ENCODE results near the gene VPS8.

The VPS8 gene, protein sequence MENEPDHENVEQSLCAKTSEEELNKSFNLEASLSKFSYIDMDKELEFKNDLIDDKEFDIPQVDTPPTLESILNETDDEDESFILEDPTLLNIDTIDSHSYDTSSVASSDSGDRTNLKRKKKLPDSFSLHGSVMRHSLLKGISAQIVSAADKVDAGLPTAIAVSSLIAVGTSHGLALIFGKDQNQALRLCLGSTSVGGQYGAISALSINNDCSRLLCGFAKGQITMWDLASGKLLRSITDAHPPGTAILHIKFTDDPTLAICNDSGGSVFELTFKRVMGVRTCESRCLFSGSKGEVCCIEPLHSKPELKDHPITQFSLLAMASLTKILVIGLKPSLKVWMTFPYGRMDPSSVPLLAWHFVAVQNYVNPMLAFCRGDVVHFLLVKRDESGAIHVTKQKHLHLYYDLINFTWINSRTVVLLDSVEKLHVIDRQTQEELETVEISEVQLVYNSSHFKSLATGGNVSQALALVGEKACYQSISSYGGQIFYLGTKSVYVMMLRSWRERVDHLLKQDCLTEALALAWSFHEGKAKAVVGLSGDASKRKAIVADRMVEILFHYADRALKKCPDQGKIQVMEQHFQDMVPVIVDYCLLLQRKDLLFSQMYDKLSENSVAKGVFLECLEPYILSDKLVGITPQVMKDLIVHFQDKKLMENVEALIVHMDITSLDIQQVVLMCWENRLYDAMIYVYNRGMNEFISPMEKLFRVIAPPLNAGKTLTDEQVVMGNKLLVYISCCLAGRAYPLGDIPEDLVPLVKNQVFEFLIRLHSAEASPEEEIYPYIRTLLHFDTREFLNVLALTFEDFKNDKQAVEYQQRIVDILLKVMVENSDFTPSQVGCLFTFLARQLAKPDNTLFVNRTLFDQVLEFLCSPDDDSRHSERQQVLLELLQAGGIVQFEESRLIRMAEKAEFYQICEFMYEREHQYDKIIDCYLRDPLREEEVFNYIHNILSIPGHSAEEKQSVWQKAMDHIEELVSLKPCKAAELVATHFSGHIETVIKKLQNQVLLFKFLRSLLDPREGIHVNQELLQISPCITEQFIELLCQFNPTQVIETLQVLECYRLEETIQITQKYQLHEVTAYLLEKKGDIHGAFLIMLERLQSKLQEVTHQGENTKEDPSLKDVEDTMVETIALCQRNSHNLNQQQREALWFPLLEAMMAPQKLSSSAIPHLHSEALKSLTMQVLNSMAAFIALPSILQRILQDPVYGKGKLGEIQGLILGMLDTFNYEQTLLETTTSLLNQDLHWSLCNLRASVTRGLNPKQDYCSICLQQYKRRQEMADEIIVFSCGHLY (N-terminal part only)

DNA sequence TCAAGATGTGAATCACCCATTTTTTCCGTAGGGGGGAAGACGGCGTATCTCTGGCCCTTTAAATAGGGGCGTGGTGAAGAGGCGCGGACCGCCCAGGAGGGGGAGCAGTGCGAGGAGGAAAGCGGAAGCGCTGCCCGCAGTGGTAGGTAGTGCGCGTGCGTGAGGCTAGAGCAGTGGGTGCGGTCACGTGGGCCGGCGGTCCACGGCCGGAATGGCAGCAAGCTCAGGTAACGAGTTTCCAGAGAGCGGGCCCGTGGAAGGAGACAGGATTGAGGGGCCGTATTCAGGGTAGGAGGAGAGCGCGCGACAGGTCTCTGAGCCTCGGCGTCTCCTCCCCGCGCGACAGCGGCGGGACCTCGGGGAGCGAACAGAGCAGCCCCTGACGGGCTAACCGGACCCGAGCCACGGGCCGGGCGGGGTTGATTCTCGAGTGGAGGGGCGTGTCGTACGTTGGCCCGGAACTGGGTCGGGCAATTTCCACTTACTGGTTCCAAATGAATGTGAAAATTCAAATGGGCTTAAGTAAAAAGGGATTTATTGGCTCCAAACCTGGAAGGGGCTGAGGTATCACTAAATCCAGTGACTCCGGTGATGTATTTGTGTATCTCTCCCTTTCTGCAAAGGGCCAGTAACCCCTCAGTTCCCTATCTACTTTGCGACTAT is at the start of gene VPS8:
Gene VPS8 (plus strand): TSS at position 168 of the 663 bp plus-strand sequence. CDS start 12,467 bp downstream, outside the sequence.
- DNase-seq (ENCODE audit: low spot score): peak; percentile 100

DNA sequence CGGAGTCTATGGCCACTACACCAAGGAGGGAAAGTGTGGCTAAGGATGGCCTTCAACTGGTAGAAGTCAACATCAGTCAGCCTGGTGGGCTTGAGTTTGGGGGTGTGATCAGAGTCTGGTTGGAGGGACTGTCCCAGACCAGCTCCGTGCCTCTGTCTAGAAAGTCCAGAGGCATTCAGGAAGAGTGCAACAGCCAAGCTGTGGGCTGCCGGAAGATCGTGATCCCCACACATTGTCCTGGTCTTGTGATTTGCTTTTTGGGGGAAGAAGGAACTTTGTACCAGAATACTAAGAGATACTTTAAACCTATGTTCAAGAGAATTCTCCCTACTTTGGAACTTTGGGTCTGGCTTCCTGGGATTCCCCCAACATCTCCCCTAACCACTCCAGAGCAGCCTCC is 47.8 kb upstream of the VPS8 start:
- no peak for DNase-seq (ENCODE audit: low spot score)

DNA sequence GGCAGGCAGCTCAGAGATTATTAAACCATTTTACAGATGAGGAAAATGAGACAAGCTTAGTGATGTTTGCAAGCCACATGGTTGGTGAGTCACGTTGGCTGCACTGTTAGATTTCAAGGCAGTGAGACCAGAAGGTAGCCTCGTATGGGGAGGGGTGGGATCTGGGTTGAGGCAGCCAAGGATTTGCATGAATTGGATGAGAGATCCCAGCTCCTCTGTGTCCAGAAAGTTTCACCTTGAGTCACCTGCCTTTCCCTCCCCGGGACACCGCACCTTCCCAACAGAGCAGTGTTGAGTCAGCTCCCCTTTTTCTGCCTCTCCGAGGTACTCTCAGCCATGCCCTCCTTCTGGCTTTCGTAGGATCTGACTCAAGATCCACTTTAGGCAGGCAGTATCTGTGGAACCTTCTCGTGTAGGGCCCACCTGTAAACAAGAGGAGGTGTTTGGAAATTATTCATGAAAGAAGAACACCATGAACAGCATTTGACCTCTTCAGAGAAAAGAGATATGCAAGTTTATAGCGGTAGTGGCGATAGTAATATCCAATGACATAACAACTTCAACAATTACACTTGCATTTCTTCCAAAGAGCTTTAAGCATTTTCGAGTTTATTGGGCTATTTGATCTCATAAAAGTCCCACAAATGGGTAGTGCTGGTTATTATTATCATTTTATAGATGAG is 46.8 kb upstream of the VPS8 start:
- DNase-seq (ENCODE audit: low spot score): no peak

DNA sequence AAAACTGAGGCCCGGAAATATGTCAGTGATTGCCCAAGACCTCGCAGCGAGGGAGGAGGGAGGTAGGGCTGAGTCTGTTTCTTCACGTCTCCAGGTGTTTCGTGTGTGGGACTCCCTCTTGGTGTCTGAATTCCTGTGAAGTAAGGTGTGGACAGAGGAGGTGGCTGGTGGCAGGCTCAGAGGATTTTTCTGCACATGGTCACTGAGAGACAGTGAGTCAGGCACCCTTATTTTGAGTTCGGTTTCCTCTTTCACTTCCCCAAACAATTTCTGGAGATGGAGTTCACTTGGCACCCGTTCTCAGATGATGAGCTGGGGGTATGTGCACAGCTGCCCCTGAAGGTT is 46.3 kb upstream of the VPS8 start:
- DNase-seq (ENCODE audit: low spot score): peak; percentile 53

DNA sequence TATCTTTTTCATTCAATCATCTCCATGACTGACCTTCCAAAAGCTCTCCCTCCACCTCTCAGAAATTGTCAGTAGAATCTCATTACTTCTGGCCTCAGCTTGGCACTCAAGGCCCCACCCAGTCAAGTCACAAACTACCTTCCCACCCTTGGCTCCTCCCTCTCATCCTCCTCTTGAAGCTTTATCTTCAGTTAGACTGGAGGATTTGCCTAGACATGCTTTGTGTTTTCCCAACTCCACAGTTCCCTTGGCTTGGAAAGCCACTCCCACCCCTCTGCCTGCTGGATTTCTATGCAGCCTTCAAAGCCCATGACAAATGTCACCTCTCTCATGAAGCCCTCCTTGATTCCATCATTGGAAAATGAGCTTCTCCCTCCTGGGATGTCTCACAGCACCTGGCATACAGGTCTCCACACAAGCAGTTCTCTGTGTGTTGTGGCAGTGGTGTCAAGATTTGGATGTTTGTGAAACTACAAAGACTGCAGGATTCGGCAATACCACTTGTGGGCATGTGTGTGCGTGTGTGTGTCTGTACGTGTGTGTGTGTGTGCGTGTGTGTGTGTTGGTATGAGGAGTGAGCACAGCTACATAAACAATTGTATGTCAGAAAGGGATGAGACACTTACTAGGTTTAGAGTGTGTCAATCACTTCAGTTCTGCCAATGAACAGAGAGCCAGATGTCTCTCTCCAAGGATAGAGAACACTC is 45.3 kb upstream of the VPS8 start:
- DNase-seq (ENCODE audit: low spot score): no peak

DNA sequence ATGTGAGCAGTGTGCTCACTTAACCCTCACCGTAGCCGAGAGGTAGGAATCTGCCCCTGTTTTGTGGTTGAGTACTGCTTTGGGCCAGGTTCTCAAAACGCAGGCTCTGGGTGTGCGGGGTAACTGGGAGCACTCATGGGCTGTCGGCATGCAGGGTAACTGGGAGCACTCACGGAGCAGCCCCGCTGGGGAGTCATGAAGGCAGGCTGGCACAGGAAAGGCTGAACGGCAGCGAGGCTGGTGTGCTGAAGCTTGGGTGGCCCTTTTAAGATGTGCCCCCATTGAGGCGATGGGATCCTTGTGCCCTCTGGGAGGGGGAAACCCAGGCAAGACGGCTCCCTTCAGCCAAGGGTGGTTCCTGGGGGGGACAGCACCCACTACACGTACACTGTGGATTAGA is 44.6 kb upstream of the VPS8 start:
- no peak for DNase-seq (ENCODE audit: low spot score)

DNA sequence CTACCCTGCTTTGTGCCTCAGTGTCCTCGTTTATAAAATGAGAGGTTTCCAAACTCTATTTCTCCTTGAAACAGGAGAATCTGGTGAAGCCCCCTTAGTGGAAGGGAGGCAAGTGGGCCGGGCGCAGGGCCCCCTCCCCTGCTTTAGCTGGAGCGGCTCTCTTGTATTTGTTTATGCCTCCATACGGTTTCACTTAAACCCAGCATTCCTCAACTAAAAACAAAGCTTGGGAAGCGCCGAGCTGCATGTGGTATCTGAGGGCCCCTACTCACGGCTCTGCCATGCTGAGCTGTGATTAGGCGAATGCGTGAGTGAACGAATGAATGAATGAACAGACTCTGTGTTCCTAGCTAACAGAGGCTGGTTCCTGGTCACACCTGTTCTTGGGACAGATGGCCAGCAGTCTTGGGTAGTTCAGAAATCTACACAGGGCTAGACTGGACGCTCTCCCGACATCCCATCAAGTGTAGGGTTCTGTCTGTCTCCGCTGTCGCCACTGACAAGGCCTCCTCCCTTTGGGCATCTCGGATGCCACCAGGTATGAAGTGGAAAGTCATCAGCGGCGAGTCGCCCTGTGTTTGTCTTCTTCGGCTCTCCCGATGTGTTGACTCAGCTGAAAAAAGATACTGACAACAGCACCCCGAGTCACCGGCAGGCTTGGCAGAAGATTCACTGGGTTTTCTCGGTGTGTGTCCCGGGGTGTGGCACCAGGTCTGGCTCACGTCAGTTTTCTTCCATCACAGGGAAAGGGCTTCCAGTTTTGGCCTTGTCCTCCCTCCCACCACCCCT is 42.4 kb upstream of the VPS8 start:
- DNase-seq (ENCODE audit: low spot score): no peak

DNA sequence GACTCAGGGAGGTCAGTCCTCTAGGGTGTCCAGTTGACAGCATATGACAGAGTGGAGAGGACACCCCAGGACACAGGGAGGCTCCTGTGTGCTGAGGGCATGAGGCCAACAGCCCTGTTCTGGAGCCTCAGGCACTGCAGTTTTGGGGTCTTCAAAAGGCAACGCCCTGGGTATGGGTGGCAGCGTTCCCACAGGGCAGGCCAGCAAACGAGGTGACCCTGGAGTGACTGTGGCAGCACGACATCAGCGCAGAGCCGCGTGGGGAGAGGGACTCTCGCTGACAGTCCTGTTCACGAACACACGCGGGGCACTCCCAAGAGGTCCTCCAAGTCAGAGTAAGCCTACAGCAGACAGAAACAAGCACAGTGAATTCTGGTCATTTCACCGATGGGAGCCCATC is 41.4 kb upstream of the VPS8 start:
- no peak for DNase-seq (ENCODE audit: low spot score)

DNA sequence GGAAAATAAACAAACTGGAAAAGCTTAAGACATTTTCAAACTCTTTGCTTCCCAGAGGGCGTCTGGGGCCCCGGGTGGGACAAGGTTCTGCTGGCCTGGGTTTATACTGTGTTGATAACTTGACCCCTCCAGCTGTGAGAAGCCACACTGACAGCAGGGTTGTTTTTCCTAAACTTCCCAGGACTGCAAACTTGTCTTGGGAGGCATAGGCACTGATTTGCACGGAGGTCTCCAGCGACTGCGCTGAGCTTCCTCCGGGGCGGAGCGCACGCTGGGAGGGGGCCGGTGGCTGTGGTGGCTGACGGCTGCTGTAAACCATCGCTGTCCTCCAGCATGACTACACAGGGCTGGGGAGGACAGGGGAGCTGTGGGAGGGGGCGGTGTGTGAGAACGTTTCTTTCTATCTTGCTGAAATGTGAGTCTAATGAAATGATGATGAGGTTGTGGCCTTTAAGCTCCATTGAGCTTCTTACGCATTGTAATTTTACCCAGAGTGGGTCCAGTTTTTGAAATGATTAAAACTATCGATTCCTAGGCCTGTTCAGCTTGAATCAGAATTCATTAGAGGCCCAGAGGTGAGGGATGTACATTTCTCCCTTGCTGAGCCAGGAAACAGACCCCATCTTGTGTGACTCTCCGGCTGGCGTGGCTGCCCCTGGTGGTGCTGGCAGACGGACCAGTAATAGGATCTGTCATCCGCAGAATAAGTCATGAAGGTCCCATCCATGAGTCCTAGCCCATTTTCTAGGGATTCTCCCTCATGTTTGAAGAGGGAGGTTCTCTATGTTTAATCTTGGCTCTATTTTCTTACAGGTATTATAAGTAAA is 40.5 kb upstream of the VPS8 start:
- no peak for DNase-seq (ENCODE audit: low spot score)

DNA sequence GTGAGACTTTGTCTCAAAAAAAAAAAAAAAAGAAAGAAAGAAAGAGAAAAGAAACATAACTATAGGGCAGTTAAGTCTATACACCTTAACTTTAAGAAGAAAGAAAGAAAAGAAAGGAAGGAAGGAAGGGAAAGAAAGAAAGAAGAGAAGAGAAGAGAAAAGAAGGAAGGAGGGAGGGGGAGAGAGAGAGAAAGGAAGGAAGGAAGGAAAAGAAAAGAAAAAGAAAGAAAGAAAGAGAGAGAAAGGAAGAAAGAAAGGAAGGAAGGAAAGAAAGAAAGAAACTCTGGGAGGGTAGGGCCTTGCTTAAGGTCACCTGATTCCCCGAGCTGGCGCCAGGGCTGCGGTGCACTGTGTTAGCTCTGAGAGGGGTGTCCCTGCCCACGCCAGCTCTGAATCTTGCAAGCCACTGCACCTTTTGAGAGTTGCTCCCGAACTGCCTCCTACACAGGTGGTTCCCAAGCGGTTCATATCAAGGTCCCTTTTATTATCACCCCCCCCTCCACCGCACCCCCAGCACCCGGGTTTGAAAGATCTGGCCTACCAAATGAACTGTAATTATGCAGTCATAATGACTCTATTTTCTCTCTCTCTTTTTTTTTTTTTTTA is 39.2 kb upstream of the VPS8 start:
- DNase-seq (ENCODE audit: low spot score): no peak

DNA sequence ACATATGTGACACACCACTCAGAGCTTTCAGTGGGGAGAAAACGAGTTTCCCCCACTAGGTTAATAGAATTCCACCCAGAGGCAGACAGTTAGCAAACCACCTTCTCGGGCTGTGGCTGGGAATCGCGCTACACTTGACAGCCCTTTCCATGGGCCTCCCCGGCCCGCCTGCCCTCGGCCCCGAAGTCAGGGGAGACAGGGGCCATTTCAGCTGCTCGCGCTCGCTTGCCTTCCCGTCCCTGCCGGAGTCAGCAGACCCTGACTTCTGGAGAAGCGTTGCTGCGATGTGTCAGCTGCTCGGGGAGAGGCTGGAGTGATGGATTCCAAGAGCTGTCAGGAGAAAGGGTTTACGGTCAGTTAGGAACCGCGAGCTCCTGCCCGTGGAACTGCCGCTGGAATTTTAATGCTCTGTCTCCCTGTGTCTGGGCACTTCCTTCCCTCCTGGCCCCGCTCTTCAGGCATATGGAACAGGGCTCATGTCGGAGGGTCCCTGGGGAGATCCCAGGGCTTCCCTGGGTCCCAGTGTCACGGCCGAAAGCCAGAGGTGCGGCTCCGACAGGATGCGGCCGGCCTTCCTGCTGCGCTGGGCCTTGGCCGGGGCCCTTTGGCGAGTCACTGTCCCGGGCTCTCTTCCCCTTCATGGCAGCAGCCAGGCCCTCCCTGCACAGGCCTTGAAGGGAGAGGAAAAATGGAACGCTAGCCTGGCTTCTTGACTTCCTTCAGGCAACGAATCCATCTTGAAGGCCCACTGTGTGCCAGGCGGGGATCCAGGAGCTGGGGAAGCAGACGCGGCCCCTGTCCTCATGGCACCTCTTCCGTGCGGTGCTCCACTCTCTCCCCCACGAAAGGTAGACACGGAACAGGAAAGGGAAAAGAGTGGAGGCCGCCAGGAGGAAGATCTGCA is 38.4 kb upstream of the VPS8 start:
- DNase-seq (ENCODE audit: low spot score): peak; percentile 54

DNA sequence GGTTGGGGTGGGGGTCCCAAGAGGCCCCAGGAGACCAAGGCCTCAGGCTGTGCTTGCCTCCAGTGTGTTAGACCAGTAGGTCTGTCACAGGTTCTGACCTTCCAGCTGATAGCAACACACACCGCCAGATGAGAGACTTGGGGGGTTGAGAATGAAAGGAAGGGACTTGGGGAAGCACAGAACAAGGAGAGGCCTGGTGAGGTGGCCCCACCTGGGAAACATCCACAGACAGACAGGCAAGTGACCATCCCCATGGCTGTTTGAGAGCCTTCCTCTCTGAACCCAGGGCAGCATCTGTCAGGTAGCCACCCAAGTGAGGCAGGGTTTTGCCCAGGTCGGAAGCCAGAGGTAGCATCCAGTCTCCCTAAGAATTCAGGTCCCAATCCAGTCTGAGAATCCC is 35.0 kb upstream of the VPS8 start:
- no peak for DNase-seq (ENCODE audit: low spot score)

DNA sequence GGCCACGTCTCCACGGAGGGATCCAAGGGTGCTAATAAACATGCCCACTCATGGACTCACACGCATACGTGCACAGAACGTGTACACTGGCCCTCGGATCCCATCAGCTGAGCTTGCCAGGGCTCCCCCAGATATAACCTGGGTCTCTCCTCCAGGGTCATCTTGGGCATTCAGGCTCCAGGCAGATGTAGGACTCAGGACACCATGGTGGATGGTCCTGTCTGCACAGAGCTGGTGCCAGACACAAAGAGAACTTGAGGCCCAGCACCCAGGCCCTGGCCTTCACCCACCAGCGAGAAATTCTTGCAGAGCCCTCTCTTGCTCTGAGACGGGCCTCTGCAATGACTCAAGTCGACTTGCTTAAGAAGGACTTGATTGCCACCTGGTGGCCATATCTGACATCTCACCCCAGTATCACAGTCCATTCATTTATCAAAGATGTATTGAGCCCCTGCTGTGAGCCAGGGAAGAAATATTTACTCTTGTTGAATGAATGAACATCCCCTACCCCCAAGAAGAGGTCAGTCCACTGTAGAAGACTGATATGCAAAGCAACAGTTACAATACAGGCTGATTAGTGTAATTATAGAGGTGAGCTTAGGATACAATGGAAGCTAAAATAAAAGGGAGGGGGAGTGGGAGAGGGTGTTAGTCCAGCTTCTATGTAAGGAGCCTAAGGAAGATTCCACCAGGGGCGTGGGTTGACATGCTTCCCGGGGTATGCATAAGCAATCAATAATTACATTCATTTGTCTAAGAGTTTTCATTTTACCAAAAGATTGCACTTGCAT is 34.2 kb upstream of the VPS8 start:
- DNase-seq (ENCODE audit: low spot score): peak; percentile 91

DNA sequence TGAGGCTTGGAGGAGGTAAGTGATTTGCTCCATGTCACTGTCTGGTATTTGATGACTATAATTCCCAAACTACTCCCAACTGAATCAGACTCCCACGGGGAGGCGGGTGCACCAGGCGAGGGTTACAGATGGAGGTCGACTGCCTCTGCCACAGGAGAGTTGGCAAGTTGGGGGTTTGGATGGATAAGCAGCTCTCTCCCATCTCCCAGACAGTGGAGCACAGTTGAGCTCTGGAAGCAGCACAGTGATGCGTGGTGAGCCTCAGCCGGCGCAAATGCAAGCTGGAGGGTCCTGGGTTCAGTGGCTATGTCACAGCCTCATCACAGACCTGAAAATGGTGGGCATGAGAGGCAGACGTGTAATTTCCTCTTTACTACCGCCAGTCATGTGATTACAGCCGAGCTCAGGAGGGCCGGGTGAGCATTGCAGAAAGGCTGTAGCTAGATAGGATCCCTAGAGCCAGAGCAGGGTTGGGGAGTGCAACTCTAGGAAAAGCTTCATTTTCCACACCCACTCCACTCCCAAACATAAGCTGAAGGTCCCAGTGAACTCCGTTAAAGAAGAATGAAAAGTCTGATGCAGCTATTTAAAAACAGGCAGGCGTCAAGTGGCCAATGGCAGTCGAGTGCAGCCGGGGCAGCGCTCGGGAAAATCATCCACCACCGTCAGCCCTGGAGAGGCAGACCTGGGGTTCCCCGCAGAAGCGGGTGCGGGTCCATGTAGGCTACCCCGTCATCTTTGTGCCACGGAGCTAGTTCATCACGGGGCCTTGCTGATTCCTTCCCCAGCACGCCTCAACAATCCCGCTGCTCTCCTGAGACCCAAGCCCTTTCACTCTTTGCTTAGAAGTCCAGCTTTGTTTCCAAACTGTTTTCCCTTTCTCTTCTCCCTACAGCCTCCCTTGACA is 33.3 kb upstream of the VPS8 start:
- no peak for DNase-seq (ENCODE audit: low spot score)

DNA sequence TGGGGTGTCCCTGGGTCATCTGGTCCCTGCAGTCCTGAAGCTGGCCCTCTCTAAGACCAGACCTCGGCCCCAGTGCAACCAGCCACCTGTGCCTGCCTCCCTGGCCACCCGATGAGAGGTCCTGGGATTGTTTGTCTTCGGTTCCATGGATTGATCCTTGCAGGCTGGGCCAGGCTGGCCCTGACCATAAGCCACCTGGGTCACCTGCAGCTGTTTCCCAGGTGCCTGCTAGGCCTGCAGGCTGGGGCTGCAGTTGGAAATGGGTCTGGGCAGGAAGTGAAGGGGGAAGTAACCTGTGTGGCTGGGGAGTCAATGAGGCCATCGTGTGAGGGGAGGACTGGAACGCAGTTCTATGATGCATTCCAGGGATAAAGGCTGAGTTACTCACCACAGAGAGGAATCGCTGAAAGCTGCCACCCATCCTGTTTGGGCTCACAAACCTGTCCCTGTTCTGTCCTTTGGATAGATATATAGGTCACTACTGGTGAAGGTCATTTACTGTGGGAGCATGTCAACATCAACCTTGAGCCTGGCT is 30.9 kb upstream of the VPS8 start:
- DNase-seq (ENCODE audit: low spot score): no peak
